ENCODE results near the gene C11orf86. TPM values are rescaled to one million over a fixed set of nuclear protein-coding genes. Genes with fewer than 3 reads are reported as not detected.
A peak's percentile ranks its signal among the peaks of the same experiment; 100 is the strongest.

C11orf86 gene
- total and polyA plus RNA-seq, 2 of the 8 experiments (the other 6 are each of a cell fraction or from before 2014, with no cell fraction given), result 0.91 to 0.97 TPM

GRCh38 chr11:66967670-66968425 is 7.3 kb upstream of the C11orf86 start:
- no peaks in the 10 kb centered on the region for H3K4me1 ChIP-seq (replicated peaks in 1 of 4; ENCODE audit: control insufficient read depth in 3 of 4, insufficient read depth in 4 of 4, low read length in 3 of 4)
- H3K4me2 ChIP-seq (ENCODE audit: insufficient read depth in 1 of 2, low read depth in 2 of 2, low read length in 2 of 2), result no peak overlapping the region
- TF ChIP-seq GTF2F1 (IDR thresholded peaks at IDR 0.05; ENCODE audit: borderline replicate concordance, low read depth, low read length) (no peak), BCL11A (IDR thresholded peaks at IDR 0.05; ENCODE audit: low read depth in 2 of 2, low read length in 2 of 2) (no peak), BRCA1 (IDR thresholded peaks at IDR 0.05; ENCODE audit: low read depth, low read length) (no peak), SUZ12 (IDR thresholded peaks at IDR 0.05; ENCODE audit: low read length) (no peak), MAFK (IDR thresholded peaks at IDR 0.05; ENCODE audit: low read depth, low read length) (no peak), RFX5 (IDR thresholded peaks at IDR 0.05; ENCODE audit: borderline replicate concordance, low read depth, low read length) (no peak), CTCF (IDR thresholded peaks at IDR 0.05; ENCODE audit: control extremely low read depth in 1 of 3, insufficient read depth in 1 of 3, low read depth in 1 of 3, low read length in 3 of 3) (no peak)
- FAIRE-seq (no peak), DNase-seq (ENCODE audit: low read depth in 1 of 2, low spot score in 2 of 2) (no peak)
- H3K79me1 ChIP-seq (ENCODE audit: low read depth, low read length), result no peaks in the 10 kb centered on the region
- no peak overlapping the region for H3K14ac ChIP-seq (ENCODE audit: insufficient read length)
- no peak overlapping the region for H2AFZ ChIP-seq (ENCODE audit: low read length)
- H3K9ac ChIP-seq (replicated peaks in 1 of 4; ENCODE audit: extremely low read depth in 1 of 4, low read depth in 3 of 4, low read length in 3 of 4), result no peak overlapping the region
- ChIA-PET POLR2A (ENCODE audit: partially characterized antibody) (no interaction called here), CTCF (ENCODE audit: partially characterized antibody) (interaction anchor here (1.0 kb wide), 1 partner anchor 46 kb away, joined by 3 read pairs; no protein-coding TSS in a partner anchor)
- H3K4me3 ChIP-seq (ENCODE audit: extremely low read depth in 1 of 4, insufficient read depth in 2 of 4, low read depth in 3 of 4, low read length in 4 of 4), result no peak overlapping the region
- no peaks in the 10 kb centered on the region for H3K27me3 ChIP-seq (replicated peaks in 1 of 4; ENCODE audit: control insufficient read depth in 3 of 4, extremely low read depth in 1 of 4, insufficient read depth in 3 of 4, low read length in 3 of 4)
- H2AK5ac ChIP-seq (ENCODE audit: low read depth, low read length), result no peak overlapping the region
- no peak overlapping the region for H3K18ac ChIP-seq (ENCODE audit: extremely low read depth, low read length)
- no peaks in the 10 kb centered on the region for H3K9me3 ChIP-seq (ENCODE audit: insufficient read depth in 2 of 2, low read depth in 1 of 2, low read length in 1 of 2)
- WGBS, 2 experiments (ENCODE audit: extremely low coverage in 1 of 2, insufficient coverage in 1 of 2, insufficient read length in 1 of 2, insufficient replicate concordance in 2 of 2, low coverage in 1 of 2, low lambda C conversion rate in 2 of 2, missing lambda C conversion rate in 1 of 2), result 95% methylated on average over 5 of the region's 5 CpGs; no CpG with 5 or more reads in 1 of the 2 experiments
- H3K4ac ChIP-seq (replicated peaks; ENCODE audit: insufficient read length, low read depth, low read length), result no peak overlapping the region
- no peak overlapping the region for H4K5ac ChIP-seq (ENCODE audit: insufficient read length, low read depth, low read length)
- H3K56ac ChIP-seq (replicated peaks; ENCODE audit: insufficient read length, low read depth, low read length), result no peak overlapping the region
- no peak overlapping the region for H4K8ac ChIP-seq (ENCODE audit: extremely low read depth, insufficient read depth, low read length)
- no peak overlapping the region for H2BK5ac ChIP-seq (ENCODE audit: low read depth, low read length)
- no peak overlapping the region for H2BK12ac ChIP-seq (ENCODE audit: low read depth, low read length)
- no peaks in the 10 kb centered on the region for H3K79me2 ChIP-seq (ENCODE audit: control insufficient read depth in 1 of 2, insufficient read depth in 2 of 2, low read length in 2 of 2)
- no peak overlapping the region for H4K91ac ChIP-seq (replicated peaks; ENCODE audit: insufficient read length, low read length)
- no peaks in the 10 kb centered on the region for H4K20me1 ChIP-seq (replicated peaks in 1 of 2; ENCODE audit: control insufficient read depth in 1 of 2, insufficient read depth in 2 of 2, low read length in 2 of 2)
- H3K23me2 ChIP-seq (ENCODE audit: low read depth, low read length), result no peaks in the 10 kb centered on the region
- H2BK15ac ChIP-seq (ENCODE audit: low read length), result 0 out of 2 replicates have a peak overlapping the region, but pooled peaks have one; percentile 61
- no peak overlapping the region for H3K27ac ChIP-seq (ENCODE audit: low read depth, low read length)
- H2BK20ac ChIP-seq (ENCODE audit: low read length), result no peak overlapping the region
- H3K23ac ChIP-seq (ENCODE audit: insufficient read length), result no peak overlapping the region
- H2BK120ac ChIP-seq (replicated peaks; ENCODE audit: low read depth, low read length), result no peak overlapping the region
- no peaks in the 10 kb centered on the region for H3K36me3 ChIP-seq (ENCODE audit: control insufficient read depth in 2 of 4, insufficient read depth in 4 of 4, low read length in 3 of 4)
